B cell (primary cell): Measurements from ENCODE around the gene TGFBRAP1.

Source experiments
- CTCF ChIP-seq: fragments of 200-600 bp; IDR thresholded peaks from one replicate; pipeline ENCODE4 v1.8.0; 2022; ENCODE audit warnings: antibody characterized with exemption, mild to moderate bottlenecking
- EZH2 ChIP-seq: IDR thresholded peaks from 2 replicates; pipeline ENCODE4 v1.6.1; 2012; ENCODE audit warnings: borderline replicate concordance, low read depth, mild to moderate bottlenecking, moderate library complexity, low read length; ENCODE audit not compliant: insufficient read depth, poor library complexity, severe bottlenecking

- TF ChIP-seq CTCF (no peak), EZH2 (no peak)
These were observed 11.6 kb downstream of the TGFBRAP1 start for GRCh38 chr2:105317937-105318336.
